ENCODE results near the gene GALNT18.
A peak's percentile ranks its signal among the peaks of the same experiment; 100 is the strongest.
"Not testable (repeated sequence)": the region's sequence is repeated elsewhere in the genome, so short reads cannot be mapped to it uniquely, and the experiment has no call there.

The GALNT18 gene

GRCh38 chr11:11456866-11457265 is 164.9 kb downstream of the GALNT18 start:
- no peak for DNase-seq (ENCODE audit: low spot score)

DNA sequence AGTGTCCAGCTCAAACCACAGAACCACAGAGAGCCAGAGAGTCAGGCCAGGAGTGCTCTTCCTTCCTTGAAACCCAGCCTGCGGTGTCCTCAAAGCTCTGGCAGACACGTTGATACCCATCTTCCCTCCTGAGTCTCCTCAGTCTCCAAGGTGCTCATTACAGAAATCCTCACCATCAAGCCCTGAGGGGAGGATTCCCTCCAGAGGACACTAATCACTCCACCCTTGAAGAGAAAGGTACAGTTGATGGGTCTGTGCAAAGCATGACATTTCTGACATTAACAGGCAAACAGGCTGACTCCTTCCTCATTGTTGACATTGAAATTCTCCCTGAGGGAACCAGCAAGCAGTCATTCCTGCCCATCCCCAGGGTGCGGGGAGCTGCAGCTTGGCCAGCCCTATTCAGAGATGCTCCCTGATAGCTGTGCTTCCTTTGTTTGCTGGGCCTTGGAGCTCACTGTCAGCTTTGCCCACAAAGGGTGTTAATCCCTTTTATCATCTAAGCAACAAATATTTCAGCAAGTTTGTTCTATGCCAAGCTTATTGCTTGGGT is 167.1 kb downstream of the GALNT18 start:
- DNase-seq (ENCODE audit: low spot score) = no peak

GRCh38 chr11:11451501-11452005 is 170.3 kb downstream of the GALNT18 start:
- no peak for DNase-seq (ENCODE audit: low spot score)

DNA sequence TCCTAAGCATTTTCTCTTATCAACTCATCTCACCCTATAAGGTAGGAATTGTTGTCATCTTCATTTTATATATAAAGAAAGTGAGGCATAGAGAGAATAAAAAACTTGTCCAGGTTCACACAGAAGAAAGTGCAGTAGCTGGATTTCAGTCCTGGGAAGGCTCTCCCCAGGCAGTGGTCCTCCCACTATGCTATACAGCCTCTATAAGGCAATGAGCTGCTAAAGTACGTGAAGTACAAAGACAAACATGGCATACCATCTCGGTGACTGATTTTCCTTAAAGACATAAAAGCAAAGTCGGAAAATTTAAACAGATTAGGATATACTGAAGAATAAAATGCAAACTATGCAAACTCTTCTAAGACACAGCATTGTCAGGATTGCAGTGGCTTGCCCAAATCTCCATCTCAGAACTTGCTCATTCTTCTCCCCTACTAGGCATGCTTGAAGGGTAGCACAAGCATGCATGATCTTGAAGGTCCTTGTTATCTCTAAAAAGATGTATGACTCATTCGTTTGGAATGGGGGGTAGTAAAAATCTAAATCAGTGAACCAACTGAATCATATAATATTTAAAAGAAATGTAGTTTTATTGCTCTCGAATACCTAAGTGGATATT is 171.0 kb downstream of the GALNT18 start:
- DNase-seq (ENCODE audit: low spot score) = no peak

DNA sequence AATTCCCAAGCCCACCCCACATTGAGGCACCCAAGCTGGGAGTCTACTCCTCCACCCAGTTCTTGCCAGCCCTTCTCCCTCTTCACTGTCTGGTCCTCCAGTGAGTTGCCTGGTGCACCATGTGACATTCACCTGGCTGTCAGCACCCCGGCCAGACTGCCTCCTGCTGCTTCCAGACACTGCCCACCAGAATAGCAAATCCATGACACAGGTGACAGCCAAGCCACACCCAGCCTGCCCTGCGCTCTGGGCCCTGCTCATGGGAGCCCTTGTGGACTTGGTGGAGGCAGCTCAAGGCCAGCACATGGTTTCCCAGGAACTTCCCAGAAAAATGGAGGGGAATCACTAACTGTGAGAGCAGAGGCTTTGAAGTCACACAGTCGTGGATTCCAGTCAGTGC is 172.5 kb downstream of the GALNT18 start:
- no peak for DNase-seq (ENCODE audit: low spot score)

GRCh38 chr11:11448626-11449025 is 173.2 kb downstream of the GALNT18 start:
- no peak for DNase-seq (ENCODE audit: low spot score)

- not testable (repeated sequence) for DNase-seq (ENCODE audit: low spot score)
Measured at GRCh38 chr11:11447601-11448000, 174.2 kb downstream of the GALNT18 start.

DNA sequence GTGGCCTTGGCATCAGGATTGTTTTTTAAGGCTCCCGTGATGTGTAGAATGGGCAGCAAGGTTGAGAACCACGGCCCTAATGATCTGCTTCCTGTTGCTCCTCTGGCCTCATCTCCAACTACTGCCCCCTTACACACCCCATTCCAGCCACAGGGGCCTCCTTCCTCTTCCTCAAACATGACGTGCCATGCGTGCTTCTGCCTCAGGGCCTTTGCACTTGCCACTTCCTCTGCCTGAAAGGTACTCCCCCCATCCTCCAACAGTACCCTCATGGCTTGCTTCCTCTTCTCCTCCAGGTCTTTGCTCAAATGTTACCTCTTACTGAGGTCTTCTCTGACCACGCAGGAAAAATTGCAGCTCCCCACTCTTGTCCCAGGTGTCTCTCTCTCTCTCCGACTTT is 174.8 kb downstream of the GALNT18 start:
- DNase-seq (ENCODE audit: low spot score) = no peak

GRCh38 chr11:11446564-11446963 is 175.2 kb downstream of the GALNT18 start:
- no peak for DNase-seq (ENCODE audit: low spot score)

DNA sequence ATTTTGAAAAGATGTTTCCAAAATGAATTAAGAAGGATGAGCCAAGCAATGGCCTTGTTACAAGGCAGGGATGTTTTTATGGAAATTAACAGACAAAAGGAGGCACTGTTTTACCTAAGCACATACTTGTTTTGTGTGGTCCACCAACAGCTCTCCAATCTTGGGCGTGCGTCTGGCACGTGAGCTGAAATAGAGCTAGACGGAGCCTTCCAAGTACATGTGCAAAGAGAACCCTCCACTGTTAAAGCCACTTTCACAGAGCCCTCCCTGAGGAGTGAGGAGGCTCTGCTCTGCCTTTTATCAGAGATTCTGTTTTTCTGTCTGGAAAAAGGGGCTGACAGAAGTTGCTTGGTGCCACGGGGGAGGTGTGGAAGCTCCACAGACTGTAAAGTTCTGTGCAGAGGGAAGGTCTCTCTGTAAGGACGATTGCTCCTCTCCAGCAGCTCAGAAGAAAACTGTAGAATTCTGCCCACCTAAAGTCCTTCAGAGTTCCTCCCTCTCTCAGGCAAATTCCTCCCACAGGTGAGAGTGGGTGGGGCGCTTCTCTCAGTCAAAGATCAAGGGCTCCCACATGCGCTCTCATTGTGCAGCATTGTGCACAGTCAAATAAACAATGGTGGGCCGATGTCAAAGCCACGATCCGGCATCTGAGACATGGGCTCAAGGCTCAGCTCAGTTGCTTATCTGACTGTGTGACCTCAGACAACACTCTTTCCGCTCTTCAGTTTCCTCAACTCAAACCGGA is 176.2 kb downstream of the GALNT18 start:
- DNase-seq (ENCODE audit: low spot score) = no peak

DNA sequence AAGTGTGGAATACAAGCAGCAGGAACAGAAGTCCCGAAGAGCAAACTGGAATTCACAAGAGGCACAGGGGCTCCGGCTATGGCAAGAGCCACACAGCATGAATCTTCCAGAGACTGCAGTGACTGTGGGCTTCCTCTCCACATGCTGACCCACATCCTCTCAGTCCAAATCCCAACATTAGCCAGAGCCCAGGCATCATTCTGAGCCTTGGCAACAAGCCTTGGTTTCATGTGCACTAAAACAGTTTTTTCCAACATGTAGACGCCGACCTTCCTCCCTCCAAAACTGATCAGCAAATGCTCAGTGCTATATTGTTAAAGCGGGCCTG is 177.0 kb downstream of the GALNT18 start:
- DNase-seq (ENCODE audit: low spot score) = no peak

- no peak for DNase-seq (ENCODE audit: low spot score)
Measured at GRCh38 chr11:11444027-11444803, 177.6 kb downstream of the GALNT18 start.

DNA sequence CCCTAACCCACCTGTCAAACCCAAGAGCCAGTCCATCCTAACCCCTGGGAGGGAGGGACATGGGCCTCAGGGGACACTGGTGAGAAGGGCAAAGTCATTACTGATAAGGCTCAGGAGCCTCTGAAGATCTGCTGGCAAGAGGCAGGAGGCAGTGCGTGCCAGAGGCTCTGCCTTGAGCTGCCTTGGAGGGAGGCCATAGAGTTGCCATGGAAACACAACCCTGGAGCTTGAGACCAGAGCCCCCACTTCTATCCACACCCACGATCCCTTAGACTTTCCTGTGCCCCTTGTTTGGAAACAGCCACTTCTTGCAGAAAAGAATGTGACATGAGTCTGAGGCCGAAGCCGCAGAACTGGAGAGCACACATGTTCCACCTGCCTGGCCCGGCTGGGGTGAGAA is 179.0 kb downstream of the GALNT18 start:
- no peak for DNase-seq (ENCODE audit: low spot score)

DNA sequence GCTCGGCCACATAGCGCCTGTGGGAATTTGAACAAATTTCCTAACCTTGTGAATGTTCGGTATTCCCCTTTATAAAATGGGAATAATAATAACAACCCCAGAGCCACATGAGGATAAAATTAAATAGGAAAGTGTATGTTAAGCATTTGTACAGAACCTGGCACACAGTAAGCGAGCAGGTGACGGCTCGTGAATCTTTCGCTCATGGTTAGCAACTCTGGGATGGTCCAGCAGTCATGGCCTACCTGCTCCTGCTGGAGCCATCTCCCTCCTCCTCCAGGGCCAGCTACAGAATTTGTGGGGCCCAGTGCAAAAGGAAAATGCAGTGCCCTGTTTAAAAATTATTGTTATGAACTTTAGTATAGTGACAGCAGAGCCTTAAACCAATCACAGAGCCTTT is 180.3 kb downstream of the GALNT18 start:
- no peak for DNase-seq (ENCODE audit: low spot score)

- DNase-seq (ENCODE audit: low spot score) = no peak
Measured at GRCh38 chr11:11441091-11441490, 180.7 kb downstream of the GALNT18 start.

- DNase-seq (ENCODE audit: low spot score) = peak; percentile 43
Measured at GRCh38 chr11:11440144-11440543, 181.7 kb downstream of the GALNT18 start.

DNA sequence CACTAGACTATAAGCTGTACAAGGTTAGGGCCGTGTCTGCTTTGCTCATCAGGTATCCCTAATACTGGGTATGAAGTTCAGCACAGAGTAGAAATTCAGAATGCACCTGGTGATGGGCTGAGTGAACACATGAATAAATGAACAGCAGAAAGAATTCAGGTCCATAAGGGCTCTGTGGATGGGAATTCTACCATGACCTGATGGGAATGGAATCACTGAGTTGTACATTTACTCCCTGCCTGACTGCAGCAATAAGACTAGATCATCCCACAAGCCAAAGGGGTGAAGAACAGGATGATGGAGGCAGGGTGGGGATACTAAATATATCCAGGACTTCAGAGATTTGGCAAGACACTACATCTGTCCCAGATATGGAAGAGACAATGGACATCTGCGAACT is 182.2 kb downstream of the GALNT18 start:
- no peak for DNase-seq (ENCODE audit: low spot score)

DNA sequence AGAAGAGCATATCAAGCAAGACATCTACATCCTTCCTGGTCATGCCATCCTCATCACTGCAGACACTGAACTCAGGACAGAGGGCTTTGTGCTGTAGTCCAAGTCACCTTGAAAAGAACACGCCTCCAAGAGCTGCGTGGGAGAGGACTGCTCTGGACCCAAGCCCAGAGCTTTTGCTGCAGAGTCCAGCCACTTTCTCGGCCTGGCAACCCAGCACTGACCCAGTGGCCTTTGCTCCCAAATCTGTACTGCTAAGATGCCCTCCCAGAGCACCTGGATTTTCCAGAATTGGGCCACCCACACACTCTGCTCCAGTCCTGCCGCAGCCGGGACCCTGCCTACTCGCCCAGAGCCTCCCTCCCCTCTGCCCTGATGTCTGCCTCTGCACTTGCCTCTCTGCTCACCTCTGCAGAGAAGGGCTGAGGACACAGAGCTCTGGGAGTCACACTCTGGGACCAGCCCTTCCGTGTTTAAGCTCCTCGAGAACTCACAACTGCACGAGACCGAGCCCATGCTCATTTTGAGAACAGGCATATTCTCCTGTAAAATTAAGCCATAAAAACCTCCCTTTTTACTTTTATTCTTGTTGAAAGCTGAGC is 185.0 kb downstream of the GALNT18 start:
- no peak for DNase-seq (ENCODE audit: low spot score)

- DNase-seq (ENCODE audit: low spot score) = no peak
Measured at GRCh38 chr11:11435635-11436034, 186.2 kb downstream of the GALNT18 start.

- DNase-seq (ENCODE audit: low spot score) = no peak
Measured at GRCh38 chr11:11433960-11434359, 187.8 kb downstream of the GALNT18 start.

DNA sequence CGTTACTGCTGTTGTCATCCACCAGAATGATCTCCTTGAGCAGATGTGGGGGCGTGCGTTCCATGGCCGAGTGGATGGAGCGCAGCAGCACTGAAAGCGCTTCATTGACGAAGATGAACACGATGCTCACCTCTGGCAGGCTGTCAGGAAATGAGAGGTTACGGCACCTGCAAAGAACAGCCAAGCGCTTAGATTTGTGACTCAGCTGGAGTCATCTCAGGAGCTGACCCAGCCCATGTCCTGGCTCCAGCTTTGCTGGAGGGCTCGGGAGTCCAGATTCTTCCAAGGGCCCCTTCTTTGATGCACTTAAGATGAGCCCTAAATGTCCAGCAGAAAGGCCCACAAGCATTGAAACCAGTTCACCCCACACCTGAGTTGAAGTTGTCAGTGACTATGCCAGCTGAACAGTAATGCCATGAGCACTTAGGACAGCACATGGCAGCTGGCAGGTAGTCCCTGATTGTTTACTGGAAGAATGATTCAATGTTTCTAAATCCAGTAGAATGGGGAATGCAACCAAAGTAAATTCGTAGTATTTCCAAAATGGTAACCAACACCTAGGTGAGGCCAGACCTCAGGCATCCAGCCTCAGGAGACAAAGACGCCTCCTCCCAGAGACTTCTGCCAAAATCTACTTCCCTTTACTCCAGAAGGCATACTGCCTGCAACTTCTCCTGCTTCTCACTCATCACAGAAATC is 189.0 kb downstream of the GALNT18 start:
- DNase-seq (ENCODE audit: low spot score) = no peak

GRCh38 chr11:11430431-11430830 is 191.4 kb downstream of the GALNT18 start:
- DNase-seq (ENCODE audit: low spot score) = no peak

All from iPS-NIHi11 (cell line).